ENCODE data around the gene RALGPS1. TPM values are rescaled to one million over a fixed set of nuclear protein-coding genes. Genes with fewer than 3 reads are reported as not detected.

RALGPS1 gene
- total RNA-seq, 1 experiment from 2014 or later: 18.6 TPM

DNA sequence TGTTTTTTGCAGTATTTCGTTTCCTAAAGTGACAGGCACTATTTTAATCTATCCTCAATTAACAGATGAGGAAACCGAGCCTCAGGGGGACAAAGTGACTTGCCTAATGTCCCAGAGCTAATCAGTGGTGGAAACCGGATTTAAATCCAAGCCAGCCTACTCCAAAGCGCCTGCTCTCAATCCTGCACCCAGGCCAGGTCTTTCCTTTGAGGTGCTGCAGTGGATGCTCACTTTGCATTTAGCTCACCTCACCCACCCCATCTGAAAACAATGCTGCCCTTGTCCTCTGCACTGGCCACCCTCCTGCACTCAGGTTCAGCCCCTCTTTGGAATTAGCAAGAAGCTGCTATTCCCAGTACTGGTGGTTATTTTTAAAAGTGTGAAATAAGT, 191.9 kb downstream of the RALGPS1 start:
- Histone ChIP-seq H3T11ph (ENCODE audit: low read length) (no peak overlapping the region), H4K20me1 (ENCODE audit: control insufficient read depth, insufficient read depth, insufficient read length) (no peaks in the 10 kb centered on the region), H3K9ac (ENCODE audit: extremely low read depth, insufficient read length, low read length) (no peak overlapping the region), H2BK15ac (ENCODE audit: low read depth, low read length) (no peak overlapping the region), H2BK20ac (ENCODE audit: low read depth, low read length, poor library complexity, severe bottlenecking) (no peak overlapping the region), H2AK5ac (ENCODE audit: insufficient read length, low read length) (no peak overlapping the region), H2BK120ac (ENCODE audit: low read depth, low read length, poor library complexity, severe bottlenecking) (no peak overlapping the region), H3K27ac (ENCODE audit: insufficient read length, low read depth, low read length) (no peak overlapping the region), H2BK12ac (ENCODE audit: insufficient read length, low read depth, low read length) (no peak overlapping the region), H3K9me3 (ENCODE audit: control insufficient read depth, low read depth, low read length) (no peaks in the 10 kb centered on the region), H3K18ac (ENCODE audit: insufficient read length, low read depth, low read length) (no peak overlapping the region), H2AFZ (ENCODE audit: low read length) (no peak overlapping the region), H3K79me1 (ENCODE audit: insufficient read depth, low read depth, low read length, poor library complexity, severe bottlenecking) (no peaks in the 10 kb centered on the region), H4K91ac (ENCODE audit: insufficient read length, low read depth, low read length) (no peak overlapping the region), H3K27me3 (ENCODE audit: insufficient read depth, low read length) (no peaks in the 10 kb centered on the region), H2BK5ac (ENCODE audit: insufficient read length, low read length) (no peak overlapping the region), H3K14ac (ENCODE audit: insufficient read depth, low read length) (no peak overlapping the region), H3K4me2 (ENCODE audit: insufficient read depth, insufficient read length, low read length) (no peak overlapping the region), H3K79me2 (ENCODE audit: insufficient read depth, low read length) (no peaks in the 10 kb centered on the region), H4K8ac (replicated peaks; ENCODE audit: insufficient read length, low read depth, low read length) (no peak overlapping the region), H3K4ac (ENCODE audit: low read depth, low read length) (no peak overlapping the region), H3K23ac (ENCODE audit: insufficient read length, low read depth, low read length) (no peak overlapping the region), H3K4me1 (ENCODE audit: insufficient read depth, low read length) (peaks cover 3% of the 10 kb centered on the region; the same call in 1 of the 2 replicates), H4K5ac (ENCODE audit: insufficient read length, low read depth, low read length) (no peak overlapping the region), H3K56ac (ENCODE audit: insufficient read length, low read depth, low read length) (no peak overlapping the region), H3K23me2 (ENCODE audit: insufficient read length, low read depth, low read length, poor library complexity, severe bottlenecking) (no peaks in the 10 kb centered on the region)
- TF ChIP-seq, protein P1, sequence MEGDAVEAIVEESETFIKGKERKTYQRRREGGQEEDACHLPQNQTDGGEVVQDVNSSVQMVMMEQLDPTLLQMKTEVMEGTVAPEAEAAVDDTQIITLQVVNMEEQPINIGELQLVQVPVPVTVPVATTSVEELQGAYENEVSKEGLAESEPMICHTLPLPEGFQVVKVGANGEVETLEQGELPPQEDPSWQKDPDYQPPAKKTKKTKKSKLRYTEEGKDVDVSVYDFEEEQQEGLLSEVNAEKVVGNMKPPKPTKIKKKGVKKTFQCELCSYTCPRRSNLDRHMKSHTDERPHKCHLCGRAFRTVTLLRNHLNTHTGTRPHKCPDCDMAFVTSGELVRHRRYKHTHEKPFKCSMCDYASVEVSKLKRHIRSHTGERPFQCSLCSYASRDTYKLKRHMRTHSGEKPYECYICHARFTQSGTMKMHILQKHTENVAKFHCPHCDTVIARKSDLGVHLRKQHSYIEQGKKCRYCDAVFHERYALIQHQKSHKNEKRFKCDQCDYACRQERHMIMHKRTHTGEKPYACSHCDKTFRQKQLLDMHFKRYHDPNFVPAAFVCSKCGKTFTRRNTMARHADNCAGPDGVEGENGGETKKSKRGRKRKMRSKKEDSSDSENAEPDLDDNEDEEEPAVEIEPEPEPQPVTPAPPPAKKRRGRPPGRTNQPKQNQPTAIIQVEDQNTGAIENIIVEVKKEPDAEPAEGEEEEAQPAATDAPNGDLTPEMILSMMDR (conservative IDR thresholded peaks at IDR 0.05): no peak
- no peak for DNase-seq
- no peaks in the 10 kb centered on the region for H3K9me3 Mint-ChIP-seq
- no peak overlapping the region; a peak in 1 of 7 replicates for H3K27ac Mint-ChIP-seq
- H3K27me3 Mint-ChIP-seq (ENCODE audit: low read depth): no peaks in the 10 kb centered on the region
- H3K36me3 Mint-ChIP-seq (ENCODE audit: insufficient read depth in 1 of 3, low read depth in 3 of 3): peaks cover 2 to 3% (median 3%) of the 10 kb centered on the region in 3 experiments; a peak in 4 of 7 replicates
- peaks cover 28% of the 10 kb centered on the region in 2 experiments for H3K4me1 Mint-ChIP-seq
- WGBS (ENCODE audit: extremely low coverage, insufficient read length, low lambda C conversion rate): no CpG with 5 or more reads among the region's 4 CpGs
- H3K4me3 Mint-ChIP-seq: no peak overlapping the region

All from H9 (cell line).